ENCODE data around the gene CBLB.
A peak's percentile ranks its signal among the peaks of the same experiment; 100 is the strongest.

Gene CBLB

GRCh38 chr3:105869861-105870755 is 1.3 kb upstream of the CBLB start:
- no peak for DNase-seq

- DNase-seq = no peak
Observed at GRCh38 chr3:105869531-105869833, 670 bp upstream of the CBLB start.

- DNase-seq = no peak
Observed at GRCh38 chr3:105868431-105868741, 426 bp downstream of the CBLB start.

GRCh38 chr3:105867712-105868430 is 941 bp downstream of the CBLB start:
- no peak for DNase-seq

- peak; percentile 81 for DNase-seq
Observed at GRCh38 chr3:105866656-105867653, 1.9 kb downstream of the CBLB start.

- no peak for DNase-seq
Observed at GRCh38 chr3:105865867-105866350, 2.9 kb downstream of the CBLB start.

GRCh38 chr3:105865016-105865623 is 3.7 kb downstream of the CBLB start:
- DNase-seq = no peak

- no peak for DNase-seq
Observed at GRCh38 chr3:105864212-105864611, 4.6 kb downstream of the CBLB start.

GRCh38 chr3:105863608-105864007 is 5.2 kb downstream of the CBLB start:
- DNase-seq = no peak

- no peak for DNase-seq
Observed at GRCh38 chr3:105862217-105862616, 6.6 kb downstream of the CBLB start.

- DNase-seq = no peak
Observed at GRCh38 chr3:105860641-105861040, 8.2 kb downstream of the CBLB start.

GRCh38 chr3:105858017-105858416 is 10.8 kb downstream of the CBLB start:
- no peak for DNase-seq

- no peak for DNase-seq
Observed at GRCh38 chr3:105857601-105858000, 11.2 kb downstream of the CBLB start.

- DNase-seq = no peak
Observed at GRCh38 chr3:105856605-105857004, 12.2 kb downstream of the CBLB start.

GRCh38 chr3:105853801-105854432 is 14.9 kb downstream of the CBLB start:
- DNase-seq = no peak

GRCh38 chr3:105851582-105851981 is 17.2 kb downstream of the CBLB start:
- no peak for DNase-seq

- DNase-seq = no peak
Observed at GRCh38 chr3:105851176-105851575, 17.6 kb downstream of the CBLB start.

GRCh38 chr3:105850593-105850992 is 18.2 kb downstream of the CBLB start:
- DNase-seq = no peak

- no peak for DNase-seq
Observed at GRCh38 chr3:105848821-105849220, 20.0 kb downstream of the CBLB start.

- no peak for DNase-seq
Observed at GRCh38 chr3:105847865-105848264, 20.9 kb downstream of the CBLB start.

- DNase-seq = no peak
Observed at GRCh38 chr3:105847452-105847851, 21.4 kb downstream of the CBLB start.

- no peak for DNase-seq
Observed at GRCh38 chr3:105846809-105847208, 22.0 kb downstream of the CBLB start.

Data from activated CD4-positive, alpha-beta T cell treated with anti-CD3 and anti-CD28 coated beads, Interleukin-2, amount 50 U/mL, for 16 hours (primary cell).